HG03439 (cell line): ENCODE data around the gene APOBEC3A.
"Not testable (repeated sequence)": the region's sequence is repeated elsewhere in the genome, so short reads cannot be mapped to it uniquely, and the experiment has no call there.

Experiments used
- ATAC-seq: cut with Tn5 transposase; IDR thresholded peaks from one replicate; pipeline ENCODE4 v1.9.1; 2021; ENCODE audit warnings: mild to moderate bottlenecking, moderate library complexity; ENCODE audit not compliant: unreplicated experiment

Gene APOBEC3A

DNA sequence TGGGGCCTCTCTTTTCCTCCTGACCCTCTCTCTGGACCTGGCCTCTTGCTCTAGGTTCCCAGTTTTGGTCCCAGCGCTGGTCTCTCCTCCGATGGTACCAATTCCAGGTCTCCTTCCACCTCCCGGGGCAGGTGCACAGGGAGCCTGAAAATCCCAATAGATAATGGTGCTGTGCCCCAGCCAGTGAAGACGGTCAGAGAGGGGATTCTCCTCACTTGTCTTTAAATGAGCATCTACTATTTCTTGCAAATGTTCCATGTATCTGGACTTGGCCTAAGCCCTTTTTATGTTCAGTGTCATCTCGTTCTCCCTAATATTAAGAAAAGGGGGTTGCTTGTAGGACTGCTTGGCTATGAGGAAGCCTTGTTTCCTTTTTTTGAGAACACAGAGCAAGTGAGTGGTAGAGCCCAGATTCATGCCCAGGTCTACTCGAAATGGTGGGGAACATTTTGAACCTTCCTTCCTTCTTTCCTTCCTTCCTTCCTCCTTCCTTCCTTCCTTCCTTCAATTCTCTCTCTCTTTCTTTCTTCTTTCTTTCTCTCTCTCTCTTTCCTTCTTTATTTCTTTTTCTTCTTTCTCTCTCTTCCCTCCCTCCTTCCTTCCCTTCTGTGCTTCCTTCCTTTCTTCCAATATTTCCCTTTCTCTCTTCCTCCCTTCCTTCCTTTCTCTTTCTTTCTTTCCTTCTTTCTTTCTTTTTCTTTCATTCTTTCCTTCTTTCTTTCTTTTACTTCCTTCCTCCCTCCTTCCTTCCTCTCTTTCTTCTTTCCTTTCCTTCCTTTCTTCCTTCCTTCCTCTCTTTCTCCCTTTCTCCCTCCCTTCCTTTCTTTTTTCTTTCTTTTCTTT is 620 bp downstream of the APOBEC3A start:
- no peak for ATAC-seq

DNA sequence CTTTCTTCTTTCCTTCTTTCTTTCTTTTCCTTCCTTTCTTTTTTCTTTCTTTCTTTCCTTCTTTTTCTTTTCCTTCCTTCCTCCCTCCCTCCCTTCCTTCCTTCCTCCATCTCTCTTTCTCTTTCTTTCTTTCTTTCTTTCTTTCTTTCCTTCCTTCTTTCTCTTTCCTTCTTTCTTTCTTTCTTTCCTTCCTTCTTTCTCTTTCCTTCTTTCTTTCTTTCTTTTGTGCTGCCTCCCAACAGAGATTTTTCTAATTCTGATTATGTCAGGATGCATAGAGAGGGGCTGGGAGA is 1.2 kb downstream of the APOBEC3A start:
- ATAC-seq = not testable (repeated sequence)

DNA sequence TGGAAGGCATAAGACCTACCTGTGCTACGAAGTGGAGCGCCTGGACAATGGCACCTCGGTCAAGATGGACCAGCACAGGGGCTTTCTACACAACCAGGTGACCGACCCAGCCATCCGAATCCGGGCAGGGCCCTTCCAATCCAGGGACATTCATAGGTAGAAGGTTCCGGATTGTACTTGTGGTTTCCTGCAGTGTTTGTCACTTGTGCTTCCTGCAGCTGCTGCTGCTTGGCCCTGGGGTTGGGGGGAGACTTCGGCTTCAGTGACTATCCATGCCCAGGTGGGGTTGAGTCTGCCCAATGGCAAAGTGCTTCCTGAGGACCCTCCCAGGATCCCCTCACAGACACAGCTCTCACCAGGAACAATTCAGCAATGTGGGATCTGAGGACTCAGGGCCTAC is 2.2 kb downstream of the APOBEC3A start:
- no peak for ATAC-seq

DNA sequence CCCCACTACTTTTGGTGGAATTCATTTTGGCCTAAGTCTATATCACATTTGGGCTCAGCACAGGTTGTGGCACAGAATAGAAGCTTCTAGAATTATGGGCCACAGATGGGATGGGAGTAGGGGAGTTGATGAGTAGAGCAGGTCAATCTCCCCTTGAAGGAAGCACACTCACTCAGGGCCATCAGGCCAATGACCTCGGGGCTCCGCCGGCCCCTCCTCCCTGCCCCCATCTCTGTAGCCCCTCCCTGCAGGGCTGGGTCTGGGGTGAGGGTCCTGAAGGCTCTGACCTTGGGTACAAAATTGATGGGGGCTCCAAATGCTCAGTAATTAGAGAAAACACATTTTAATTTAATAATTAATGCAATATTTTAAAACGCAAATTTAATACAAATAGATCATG is 3.3 kb downstream of the APOBEC3A start:
- not testable (repeated sequence) for ATAC-seq

DNA sequence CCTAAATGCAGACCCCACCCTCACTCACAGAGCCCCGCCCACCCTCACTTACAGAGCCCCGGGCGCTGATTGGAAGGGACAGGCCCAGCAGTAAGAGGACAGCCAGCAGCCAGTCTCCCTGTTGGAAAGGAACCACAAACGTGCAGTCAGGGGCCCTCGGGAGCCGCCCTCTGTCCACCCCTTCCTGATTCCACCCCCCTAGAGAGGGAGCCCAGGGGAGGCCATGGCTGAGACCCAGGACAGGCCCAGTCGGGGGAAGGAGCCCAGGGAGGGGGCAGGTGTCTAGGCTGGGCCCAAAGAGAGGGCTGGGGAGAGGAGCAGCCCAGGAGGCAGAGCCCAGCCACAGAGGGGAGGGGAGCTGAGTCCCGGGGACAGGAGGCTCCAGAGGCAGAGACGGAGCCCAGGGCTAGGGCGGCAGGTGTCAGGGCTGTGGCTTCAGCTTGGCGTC is 5.9 kb downstream of the APOBEC3A start:
- ATAC-seq = not testable (repeated sequence)

DNA sequence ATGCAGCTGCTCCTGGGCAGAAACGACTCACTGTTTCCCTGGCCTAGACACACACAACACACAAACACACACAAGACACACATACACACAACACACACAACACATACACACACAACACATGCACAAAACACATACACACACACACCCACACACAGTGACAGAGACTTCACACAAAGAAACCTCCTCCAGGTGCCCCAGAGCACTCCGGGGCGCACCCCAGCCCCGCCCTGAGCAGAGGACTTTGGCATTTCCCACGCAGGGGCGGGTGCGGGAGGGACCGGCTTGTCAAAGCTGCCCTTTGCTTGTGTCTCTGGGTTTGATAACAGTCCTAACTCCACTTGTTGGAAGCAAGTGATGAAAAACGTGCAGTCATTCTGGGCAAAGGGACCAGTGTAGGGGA is 6.5 kb downstream of the APOBEC3A start:
- no peak for ATAC-seq

DNA sequence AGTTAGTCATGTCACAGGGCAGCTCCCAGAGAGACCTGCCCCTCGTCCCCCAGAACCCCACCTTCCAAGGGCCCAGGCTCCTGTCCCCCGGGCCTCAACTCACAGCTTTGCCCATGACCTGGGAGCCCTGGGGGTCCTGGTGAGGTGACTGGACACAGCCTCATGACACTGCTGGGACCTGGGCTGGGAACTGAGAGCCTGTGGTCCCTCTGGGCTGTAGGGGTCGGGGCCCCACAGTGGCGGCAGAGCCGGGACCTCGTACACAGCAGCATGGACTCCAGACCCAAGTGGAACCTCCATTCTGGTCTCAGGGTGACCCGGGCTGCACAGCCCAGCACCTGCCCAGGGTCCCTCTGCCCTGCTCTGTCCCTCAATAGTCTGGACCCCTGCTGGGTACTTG is 6.9 kb downstream of the APOBEC3A start:
- ATAC-seq = no peak

DNA sequence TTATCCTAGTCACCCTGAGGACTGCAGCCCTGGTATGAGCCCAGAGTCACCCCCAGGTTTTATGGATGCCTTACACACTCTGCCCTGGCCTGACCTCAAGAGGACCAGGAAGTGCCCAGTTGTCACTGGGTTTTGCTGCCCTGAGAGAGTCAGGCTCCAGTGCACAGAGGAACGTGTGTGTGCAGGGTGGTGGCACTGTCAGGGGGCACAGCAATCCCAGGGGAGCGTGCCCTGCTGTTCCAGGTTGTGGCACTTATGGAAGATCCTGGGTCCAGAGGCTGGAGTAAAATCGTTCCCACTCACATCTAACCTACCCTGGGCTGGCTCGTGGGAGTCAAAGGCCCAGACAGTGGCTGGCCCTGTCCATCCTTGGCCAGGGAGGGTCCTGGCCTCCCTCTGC is 7.6 kb downstream of the APOBEC3A start:
- no peak for ATAC-seq

DNA sequence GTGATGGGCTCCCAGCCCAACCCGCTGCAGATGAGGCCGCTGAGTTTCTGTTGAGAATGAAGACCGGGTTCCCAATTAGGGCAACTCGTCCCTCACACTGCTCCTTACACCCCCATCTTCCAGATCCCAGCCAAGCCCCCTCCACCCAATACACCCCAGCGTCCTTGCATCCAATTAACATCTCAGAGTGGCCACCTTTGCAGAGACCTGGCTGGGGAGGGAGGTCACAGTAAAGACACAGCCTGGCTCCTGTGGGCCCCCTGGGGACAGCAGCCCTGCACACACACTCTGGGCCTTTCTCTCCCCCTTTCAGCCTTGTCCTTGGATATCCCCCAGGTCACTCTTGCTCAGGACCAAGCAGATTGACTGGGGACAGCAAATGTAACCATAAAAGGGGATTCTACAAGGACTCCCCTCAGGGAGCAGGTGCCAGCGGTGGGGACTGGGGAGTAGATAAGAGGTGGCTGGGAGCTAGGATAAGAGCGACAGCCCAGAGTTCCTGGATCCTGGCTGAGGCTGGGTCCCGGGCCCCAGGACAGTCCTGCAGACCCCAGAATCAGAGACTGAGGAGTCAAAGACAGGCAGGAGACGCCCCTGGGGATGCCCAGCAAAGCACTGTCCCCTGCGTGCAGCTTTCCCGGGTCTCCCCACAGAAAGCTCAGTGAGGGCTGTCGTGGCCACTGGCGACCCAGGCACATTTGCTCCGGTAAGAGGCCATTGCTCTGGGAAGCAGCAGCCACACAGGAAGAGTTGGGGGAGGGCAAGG is 8.4 kb downstream of the APOBEC3A start:
- no peak for ATAC-seq

DNA sequence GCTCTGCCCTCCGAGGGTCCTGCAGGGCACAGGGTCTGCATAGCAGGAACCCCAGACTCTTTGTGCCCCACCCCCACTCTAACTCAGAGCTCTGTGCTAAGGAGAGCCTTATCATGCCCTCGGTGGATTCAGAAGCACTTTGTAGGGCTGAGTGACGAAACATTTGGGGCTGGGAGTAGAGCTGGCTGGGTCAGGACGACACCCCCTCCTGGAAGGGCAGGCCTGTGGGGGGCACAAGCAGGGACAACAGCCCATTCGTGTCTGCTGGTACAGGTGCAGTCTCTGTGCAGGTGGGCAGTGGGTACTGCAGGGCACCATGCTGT is 8.9 kb downstream of the APOBEC3A start:
- ATAC-seq = no peak

DNA sequence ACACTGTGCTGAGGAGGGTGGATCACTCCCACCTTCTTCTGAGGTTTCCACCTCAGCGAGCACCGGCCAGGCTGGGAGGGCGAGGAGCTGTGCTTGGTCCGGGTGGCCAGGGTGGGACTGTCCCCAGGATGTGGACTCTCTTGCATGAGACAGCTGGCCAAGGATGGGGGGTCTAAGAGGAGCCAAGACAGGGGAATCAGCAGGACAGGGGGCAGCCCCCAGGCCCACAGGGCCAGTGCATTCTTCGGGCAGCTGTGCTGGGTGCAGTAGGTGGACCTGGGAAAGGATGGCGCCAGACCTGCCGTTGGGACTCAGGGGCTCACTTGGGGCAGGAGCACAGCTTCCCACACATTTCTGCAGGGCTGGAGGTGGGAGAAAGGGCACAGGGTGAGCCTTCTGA is 9.5 kb downstream of the APOBEC3A start:
- ATAC-seq = no peak

DNA sequence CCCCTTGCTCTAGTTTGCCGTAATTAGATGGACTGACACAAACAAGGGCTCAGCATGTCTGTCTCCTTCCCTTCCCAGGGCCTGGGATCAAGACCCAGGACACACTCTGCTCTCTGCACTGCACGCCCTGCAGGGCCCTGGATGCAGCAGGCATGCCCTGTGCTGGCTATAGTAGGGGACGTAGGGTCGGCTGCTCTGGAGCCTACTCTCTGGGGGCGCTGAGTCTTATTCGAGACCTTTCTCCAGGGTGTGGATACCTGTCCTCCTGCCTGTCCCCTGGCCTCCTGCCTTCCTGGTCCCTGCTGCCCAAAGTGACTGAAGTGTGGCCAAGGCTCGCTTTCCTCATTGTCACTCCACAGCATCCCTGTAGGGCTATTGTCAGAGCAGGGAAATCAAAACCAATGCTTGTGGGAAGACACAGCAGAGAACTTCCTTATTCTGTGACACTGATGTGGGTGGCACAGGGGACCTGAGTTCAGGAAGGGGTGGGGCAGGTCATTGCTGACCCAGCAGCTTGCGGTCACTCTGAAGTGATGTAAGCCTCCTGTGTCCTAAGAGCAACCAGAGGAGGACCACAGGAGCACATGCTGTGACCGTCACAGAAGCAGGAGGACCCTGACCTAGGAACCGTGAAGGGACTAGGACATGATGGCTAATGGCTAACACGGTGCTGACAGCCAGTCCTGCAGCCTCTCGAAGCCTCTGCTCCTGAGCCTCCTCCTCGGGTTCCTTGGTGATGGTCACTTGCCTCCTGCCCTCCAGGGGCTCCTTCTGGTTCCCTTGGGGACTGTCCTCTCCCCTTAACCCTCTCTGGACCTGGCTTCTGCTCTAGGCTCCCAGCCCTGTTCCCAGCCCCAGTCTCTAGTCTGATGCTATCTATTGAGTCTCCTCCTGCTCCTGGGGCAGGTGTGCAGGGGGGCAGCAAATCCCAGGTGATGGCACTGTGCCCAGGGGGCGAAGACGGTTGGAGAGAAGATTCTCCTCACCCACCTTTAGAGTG is 10.3 kb downstream of the APOBEC3A start:
- ATAC-seq = no peak

DNA sequence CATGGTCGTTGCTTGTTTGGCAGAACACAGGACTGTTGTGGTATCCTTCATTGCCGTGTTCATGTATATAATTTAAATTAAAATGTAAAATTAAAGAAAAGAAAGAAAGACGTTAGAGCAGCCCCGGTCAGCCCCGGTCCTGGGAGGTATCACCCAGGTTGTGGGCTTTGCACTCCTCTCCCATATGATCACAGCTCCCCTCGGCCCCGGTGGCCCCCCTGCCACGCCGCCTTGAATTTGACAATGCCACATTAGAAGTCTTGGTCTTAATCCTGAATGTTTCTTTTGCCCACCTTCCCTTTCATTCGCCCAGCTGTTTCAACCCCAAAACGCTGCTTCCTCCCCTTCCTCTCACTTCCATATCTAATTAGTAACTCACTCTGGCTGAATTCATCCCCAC is 11.4 kb downstream of the APOBEC3A start:
- no peak for ATAC-seq

DNA sequence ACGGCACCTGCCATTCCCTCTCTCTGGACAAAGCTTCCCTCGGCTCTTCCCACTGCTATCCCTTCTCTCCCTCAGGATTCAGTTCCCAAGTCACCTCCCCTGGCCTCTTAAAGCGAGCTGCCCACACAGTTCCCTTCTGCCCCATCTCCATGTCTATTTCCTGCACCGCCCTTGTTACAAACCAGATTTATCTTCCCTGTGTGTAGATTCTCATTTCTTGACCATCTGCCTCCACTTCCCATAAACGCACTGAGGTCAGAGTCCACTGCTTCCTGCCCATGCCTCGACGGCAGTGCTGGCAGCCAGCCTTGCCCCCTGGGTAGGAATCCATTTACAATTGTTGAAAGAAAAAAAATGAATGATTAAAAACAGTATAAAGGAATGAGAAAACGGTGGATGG is 13.1 kb downstream of the APOBEC3A start:
- ATAC-seq = no peak

DNA sequence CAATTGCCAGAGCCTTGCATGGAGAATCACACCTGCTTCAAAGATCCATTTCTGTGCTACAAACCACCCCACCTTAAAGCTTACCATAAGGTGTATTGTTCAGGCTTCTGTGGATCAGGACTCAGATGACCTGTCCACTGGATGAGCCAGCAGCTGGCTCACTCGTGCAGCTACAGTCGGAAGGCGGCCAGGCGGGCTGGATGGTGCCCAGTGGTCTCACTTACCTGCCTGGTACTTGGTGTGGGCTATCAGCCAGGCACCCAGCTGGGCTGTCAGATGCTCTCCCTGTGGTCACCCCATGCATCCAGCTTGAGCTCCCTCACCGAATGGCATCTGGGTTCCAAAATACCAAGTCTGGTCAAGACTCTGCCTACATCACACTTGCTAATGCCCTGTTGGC is 13.8 kb downstream of the APOBEC3A start:
- no peak for ATAC-seq

DNA sequence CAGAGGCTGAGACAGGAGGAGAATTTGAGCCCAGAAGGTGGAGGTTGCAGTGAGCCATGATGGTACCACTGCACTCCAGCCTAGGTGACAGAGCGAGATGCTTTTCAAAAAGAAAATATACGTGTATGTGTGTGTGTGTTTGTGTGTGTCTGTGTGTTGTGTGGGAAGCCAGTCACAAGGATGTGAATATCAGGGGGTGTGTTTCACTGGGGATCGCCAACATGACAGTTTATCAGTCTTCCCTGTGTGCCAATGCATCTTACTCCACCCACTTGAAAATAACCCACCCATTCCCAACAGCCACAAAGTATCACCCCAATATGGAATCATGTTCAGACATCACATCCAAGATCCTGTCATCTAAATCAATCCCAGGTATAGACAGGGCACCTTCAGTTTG is 14.4 kb downstream of the APOBEC3A start:
- ATAC-seq = no peak

DNA sequence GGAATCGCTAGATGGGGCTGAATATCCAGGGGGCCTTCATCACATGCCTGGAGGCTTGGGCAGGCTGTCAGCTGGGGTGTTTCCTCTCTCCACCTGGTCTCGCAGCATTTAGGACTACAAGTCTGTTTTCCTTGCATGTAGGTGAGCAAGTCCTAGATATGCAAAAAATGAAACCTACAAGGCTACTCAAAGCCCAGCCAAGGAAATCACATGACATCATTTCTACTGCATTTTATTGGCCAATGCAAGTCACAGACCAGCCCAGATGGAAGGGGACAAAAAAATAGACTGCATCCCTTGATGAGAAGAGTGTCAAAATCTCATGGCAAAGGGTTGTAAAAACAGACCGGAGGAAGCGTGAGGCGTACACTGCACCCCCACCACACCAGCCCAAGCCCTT is 15.1 kb downstream of the APOBEC3A start:
- ATAC-seq = no peak

DNA sequence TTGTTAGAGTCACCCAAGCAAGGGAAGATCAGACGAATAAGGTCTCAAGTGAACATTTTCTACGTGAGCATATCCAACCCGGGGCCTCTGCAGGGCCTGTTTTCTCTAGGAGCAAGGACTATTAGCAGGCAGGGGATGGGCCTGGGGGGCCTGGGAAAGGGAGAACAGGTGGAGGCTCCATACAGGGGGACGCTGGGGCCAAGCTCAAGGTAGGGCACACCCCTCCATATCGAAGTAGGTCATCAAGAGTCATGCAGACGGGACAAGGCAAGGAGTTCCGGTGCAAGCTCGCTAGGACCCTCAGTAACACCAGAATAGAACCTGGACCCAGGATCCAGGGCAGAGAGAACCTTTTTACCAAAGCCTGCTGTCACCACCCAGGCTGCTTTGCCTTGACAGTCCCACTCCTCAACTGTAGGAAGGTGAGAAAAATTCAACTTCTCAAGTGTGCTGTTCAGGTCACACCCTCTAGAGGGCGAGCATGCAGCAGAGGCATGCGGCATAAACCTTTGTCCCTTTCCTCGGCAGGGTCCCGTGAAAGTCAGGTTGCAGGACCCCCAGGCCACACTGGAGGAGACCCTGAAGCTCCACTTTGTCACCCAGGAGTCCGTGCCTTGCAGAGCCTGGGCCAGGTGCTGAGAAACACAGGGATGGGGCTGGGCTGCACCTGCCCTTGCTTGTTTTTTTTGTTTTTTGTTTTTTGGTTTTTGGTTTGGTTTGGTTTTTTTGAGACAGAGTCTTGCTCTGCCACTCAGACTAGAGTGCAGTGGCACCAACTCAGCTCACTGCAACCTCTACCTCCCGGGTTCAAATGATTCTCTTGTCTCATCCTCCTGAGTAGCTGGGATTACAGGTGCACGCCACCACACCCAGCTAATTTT is 16.1 kb downstream of the APOBEC3A start:
- no peak for ATAC-seq

DNA sequence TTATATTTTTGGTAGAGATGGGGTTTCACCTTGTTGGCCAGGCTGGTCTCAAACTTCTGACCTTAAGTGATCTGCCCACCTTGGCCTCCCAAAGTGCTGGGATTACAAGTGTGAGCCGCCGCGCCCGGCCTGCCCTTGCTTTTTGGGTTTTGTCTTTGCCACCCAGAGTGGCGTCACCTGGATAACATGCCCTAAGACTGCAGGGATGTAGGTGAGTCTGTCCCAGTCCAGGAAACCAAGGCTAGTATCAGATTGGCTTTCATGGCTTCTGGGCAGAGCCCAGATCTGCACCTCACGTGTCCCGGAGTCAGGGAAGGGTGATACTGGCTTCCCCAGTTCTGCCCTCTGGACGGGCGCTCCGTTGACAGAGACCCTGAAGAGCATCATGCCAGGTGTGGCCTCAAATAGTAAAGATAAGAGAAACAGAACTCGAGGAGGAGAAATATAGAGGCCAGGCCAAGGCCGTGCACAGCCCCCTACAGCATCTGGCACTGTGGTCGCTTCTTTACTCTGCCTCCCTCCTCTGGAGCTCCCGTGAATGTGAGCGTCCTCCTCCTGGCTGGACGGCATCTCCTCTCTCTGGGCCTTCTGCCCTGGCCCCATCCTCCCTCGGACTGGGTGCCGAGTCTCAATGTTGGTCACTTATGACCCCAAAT is 16.9 kb downstream of the APOBEC3A start:
- ATAC-seq = no peak

DNA sequence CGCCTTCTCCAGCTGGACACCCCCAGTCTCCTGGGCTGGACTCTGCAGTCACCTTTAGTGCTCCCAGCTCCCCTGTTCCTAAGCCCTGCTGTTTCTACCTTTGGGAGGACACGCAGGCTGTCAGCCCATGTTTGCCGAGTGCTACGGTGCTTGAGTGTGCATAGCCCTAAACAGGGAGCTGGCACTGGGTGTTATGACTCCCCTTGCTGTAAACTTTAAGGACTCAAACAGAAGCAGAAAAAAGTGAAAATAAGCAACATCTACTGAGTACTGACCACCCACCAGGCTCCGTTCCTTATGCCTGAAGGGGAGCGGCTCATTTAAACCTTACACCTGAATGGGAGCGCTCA is 17.4 kb downstream of the APOBEC3A start:
- ATAC-seq = no peak
